Stimulated activated CD8-positive, alpha-beta memory T cell treated with anti-CD3 and anti-CD28 coated beads, Interleukin-15, amount 100 ng/mL, for 1 hour (primary cell): ENCODE data around the gene MYO1B.

ENCODE experiments used
- DNase-seq: peaks from one replicate; pipeline ENCODE4 v3.0.0-alpha.2; 2020; ENCODE audit warnings: low read depth

Gene MYO1B

GRCh38 chr2:191298306-191298705, 53.1 kb downstream of the MYO1B start:
- no peak for DNase-seq

- no peak for DNase-seq
Measured at GRCh38 chr2:191299010-191299409, 53.8 kb downstream of the MYO1B start.

GRCh38 chr2:191299866-191300265, 54.7 kb downstream of the MYO1B start:
- no peak for DNase-seq

GRCh38 chr2:191301971-191302370, 56.8 kb downstream of the MYO1B start:
- no peak for DNase-seq

- DNase-seq: no peak
Measured at GRCh38 chr2:191302459-191303139, 57.4 kb downstream of the MYO1B start.

GRCh38 chr2:191303140-191304005, 58.2 kb downstream of the MYO1B start:
- no peak for DNase-seq

- no peak for DNase-seq
Measured at GRCh38 chr2:191304939-191305875, 60.0 kb downstream of the MYO1B start.

GRCh38 chr2:191308026-191308425, 62.8 kb downstream of the MYO1B start:
- no peak for DNase-seq

- no peak for DNase-seq
Measured at GRCh38 chr2:191311156-191311555, 66.0 kb downstream of the MYO1B start.

GRCh38 chr2:191311627-191312026, 66.4 kb downstream of the MYO1B start:
- DNase-seq: no peak

GRCh38 chr2:191312163-191312562, 67.0 kb downstream of the MYO1B start:
- no peak for DNase-seq

- no peak for DNase-seq
Measured at GRCh38 chr2:191312662-191313061, 67.5 kb downstream of the MYO1B start.

GRCh38 chr2:191314697-191315364, 69.6 kb downstream of the MYO1B start:
- no peak for DNase-seq

GRCh38 chr2:191315365-191315752, 70.2 kb downstream of the MYO1B start:
- DNase-seq: no peak

GRCh38 chr2:191316246-191316994, 71.2 kb downstream of the MYO1B start:
- no peak for DNase-seq

GRCh38 chr2:191318037-191318728, 73.0 kb downstream of the MYO1B start:
- no peak for DNase-seq

- no peak for DNase-seq
Measured at GRCh38 chr2:191318729-191319078, 73.5 kb downstream of the MYO1B start.

GRCh38 chr2:191319186-191319585, 74.0 kb downstream of the MYO1B start:
- DNase-seq: no peak

- DNase-seq: no peak
Measured at GRCh38 chr2:191320881-191321280, 75.7 kb downstream of the MYO1B start.

GRCh38 chr2:191321861-191322662, 76.9 kb downstream of the MYO1B start:
- no peak for DNase-seq
